Hematopoietic multipotent progenitor cell treated with erythropoietin and hydrocortisone succinate and interleukin-3 and kit ligand, for 17 days (in vitro differentiated cells): Measurements from ENCODE around the gene ACAD10.
A peak's percentile ranks its signal among the peaks of the same experiment; 100 is the strongest.
"Not testable (repeated sequence)": the region's sequence is repeated elsewhere in the genome, so short reads cannot be mapped to it uniquely, and the experiment has no call there.

Experiments used
- DNase-seq: peaks from one replicate; pipeline ENCODE4 v3.0.0-alpha.2; 2015; ENCODE audit warnings: low spot score

Gene ACAD10

DNA sequence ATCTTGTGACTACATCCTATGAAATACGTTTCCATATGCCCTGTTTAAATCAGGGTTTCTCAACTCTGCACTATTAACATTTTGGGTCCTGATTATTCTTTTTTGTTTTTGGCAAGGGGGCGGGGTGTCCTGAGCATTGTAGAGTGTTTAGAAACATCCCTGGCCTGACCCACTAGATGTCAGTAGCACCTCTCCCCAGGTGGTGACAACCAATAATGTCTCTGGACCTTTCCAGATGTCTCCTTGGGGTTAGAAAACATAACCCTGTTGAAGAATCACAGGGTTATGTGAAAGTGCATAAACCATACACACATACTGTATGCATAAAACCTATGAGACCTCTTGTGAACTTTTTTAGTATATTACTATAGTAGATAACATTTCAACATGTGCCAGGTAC lies 1.4 kb downstream of the ACAD10 start:
- no peak for DNase-seq

DNA sequence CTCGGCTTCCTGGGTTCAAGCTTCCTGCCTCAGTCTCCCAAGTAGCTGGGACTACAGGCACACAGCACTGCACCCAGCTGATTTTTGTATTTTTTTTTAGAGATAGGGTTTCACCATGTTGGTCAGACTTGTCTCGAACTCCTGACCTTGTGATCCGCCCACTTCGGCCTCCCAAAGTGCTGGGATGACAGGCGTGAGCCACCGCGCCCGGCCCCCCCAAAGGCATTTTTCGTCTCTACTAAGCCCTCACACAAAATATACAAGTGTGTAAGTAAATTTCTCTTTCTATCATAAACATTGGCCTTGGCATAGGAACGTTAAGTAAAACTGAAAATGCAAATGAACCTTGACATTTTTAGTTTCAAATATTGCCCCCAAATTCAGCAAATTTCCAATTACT lies 2.1 kb downstream of the ACAD10 start:
- no peak for DNase-seq

DNA sequence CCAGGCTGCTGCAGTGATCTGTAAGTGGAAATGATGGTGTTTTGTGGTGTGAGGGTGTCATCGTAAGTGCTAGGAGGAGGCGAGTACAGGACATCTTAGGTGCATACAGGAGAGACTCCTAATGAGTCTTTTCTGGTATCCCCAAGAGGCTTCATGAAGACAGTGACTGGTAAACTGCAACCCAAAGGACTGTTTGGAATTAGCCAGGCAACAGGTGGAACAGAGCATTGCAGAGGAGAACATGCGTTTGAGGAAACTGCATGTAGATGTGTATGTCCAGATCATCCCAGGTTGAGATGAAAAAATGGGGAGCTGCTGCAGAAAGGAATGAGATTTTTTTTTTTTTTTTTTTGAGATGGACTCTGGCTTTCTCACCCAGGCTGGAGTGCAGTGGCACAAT lies 5.4 kb downstream of the ACAD10 start:
- no peak for DNase-seq

DNA sequence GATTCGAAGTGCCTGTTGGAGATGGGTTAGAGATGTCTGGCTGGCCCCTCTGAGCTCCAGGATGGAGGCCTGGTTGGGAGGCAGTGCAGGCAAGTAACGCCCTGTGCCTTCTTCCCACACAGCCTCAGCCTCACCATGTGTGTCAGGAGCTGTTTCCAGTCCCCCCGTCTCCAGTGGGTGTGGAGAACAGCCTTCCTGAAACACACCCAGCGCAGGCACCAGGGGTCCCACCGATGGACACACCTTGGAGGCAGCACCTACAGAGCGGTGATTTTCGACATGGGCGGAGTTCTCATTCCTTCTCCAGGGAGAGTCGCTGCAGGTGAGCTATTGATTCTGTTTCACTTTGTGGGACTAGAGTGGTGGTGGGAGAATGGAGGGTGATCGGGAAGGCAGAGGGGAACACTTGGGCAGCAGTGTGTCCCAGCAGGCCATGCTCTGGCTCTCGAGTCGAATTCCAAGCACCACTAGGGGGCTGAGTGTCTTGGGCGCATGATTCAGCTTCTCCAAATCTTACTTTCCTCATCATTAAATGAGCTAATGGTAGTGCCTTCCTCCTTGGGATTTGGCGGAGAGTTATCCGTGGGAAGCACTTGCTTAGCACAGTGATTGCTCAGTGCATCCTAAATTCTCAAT lies 6.8 kb downstream of the ACAD10 start:
- DNase-seq, result no peak

DNA sequence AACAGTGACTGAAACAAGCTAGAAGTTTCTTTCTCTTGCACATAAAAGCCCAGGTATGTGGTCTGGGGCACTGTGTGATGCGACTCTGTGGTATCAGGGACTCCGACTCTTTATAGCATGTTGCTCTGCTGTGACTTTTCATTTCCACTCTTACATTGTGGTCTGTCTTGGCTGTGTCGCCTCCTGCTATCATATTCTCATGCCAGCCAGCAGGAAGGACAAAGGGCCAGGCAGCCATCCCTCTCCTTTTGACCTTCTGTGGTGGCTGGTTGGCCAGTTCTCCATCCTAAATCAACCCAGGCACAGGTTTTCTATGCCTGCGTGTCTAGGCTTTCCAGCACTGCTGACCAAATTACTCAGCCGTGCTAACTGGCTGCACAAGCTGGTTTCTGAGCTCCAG lies 8.0 kb downstream of the ACAD10 start:
- DNase-seq, result no peak

DNA sequence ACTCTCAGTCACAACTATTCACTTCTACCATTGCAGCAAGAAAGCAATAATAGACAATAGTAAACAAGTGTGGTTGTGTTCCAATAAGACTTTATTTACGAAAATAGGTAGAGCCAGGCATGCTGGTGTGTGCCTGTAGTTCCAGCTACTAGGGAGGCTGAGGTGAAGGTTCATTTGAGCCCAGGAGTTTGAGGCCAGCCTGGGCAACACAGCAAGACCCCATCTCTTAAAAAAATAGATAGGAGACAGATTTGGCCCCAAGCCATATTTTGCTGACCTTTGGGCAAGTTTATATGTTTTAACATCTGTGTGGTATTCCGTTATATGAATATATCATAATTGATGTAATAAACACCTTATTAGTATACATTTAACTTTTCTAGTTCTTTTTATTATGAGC lies 14.1 kb downstream of the ACAD10 start:
- DNase-seq, result no peak

DNA sequence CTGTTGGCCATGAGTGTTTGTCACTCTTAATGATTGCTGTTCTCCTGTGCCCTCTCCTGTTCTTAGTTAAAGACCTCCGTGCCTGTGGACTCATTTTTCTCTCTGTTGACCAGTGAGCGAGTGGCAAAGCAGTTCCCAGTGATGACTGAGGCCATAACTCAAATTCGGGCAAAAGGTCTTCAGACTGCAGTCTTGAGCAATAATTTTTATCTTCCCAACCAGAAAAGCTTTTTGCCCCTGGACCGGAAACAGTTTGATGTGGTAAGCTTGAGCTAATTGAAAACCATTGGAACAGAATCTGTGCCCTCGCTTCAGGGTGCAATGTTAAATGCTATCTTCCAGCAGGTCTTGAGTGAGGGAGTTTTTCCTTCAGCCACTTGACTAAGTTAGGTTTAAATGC lies 19.8 kb downstream of the ACAD10 start:
- no peak for DNase-seq

DNA sequence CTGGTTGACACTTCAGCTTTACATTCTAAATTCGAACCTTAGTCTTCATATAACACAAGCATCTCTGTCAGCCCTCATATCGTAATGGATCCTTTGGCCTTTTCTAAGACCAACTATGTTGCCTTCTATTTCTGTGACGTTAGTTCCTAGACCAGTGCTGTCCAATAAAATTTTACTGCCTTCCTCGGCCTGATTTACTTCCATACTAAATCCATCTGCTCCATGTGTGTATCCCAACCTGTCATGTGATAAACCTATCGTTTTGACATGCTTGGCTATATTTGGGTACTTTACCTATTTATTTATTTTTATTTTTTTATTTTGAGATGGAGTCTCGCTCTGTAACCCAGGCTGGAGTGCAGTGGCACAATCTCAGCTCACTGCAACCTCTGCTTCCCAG lies 20.3 kb downstream of the ACAD10 start:
- DNase-seq, result no peak

DNA sequence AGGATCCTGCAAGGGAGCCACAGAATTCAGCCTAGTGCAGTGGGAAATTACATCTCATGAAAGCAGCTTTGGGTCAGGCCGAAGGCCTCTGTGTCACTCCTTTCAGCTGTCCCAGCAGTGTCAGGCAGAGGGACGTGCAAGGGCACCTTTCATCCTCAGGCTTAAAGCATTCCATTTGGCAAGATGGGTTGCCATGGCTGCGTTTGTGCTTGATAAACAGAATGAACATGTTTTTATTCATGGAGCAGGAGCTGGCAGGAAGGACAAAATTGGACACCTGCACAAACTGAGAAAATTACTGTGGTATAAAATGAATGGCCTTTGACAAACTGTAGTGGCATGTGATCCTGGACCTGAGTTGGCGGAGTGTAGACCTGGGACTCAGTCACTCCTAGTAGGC lies 29.4 kb downstream of the ACAD10 start:
- no peak for DNase-seq

DNA sequence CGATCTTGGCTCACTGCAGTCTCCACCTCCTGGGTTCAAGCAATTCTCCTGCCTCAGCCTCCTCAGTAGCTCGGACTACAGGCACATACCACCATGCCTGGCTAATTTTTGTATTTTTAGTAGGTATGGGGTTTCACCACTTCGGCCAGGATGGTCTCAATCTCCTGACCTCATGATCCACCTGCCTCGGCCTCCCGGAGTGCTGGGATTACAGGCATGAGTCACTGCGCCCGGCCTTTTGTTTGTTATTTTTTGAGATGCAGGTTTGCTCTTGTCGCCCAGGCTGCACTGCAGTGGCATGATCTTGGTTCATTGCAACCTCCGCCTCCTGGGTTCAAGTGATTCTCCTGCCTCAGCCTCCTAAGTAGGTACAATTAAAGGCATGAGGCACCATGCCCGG lies 33.5 kb downstream of the ACAD10 start:
- not testable (repeated sequence) for DNase-seq

DNA sequence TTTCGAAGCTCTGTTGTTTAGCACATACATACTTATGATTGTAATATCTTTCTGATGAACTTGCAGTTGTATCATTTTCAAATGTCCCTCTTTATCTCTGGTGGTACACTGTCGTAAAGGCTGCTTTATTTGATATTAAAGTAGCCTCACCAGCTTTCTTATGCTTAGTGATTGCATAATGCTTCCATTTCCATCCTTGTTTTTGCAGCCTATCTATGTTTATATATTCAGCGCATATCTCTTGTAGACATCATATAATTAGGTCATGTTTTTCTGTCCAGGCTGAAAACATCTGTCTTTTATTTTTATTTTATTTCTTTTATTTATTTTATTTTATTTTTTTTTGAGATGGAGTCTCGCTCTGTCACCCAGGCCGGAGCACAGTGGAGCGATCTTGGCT lies 34.6 kb downstream of the ACAD10 start:
- DNase-seq, result no peak

DNA sequence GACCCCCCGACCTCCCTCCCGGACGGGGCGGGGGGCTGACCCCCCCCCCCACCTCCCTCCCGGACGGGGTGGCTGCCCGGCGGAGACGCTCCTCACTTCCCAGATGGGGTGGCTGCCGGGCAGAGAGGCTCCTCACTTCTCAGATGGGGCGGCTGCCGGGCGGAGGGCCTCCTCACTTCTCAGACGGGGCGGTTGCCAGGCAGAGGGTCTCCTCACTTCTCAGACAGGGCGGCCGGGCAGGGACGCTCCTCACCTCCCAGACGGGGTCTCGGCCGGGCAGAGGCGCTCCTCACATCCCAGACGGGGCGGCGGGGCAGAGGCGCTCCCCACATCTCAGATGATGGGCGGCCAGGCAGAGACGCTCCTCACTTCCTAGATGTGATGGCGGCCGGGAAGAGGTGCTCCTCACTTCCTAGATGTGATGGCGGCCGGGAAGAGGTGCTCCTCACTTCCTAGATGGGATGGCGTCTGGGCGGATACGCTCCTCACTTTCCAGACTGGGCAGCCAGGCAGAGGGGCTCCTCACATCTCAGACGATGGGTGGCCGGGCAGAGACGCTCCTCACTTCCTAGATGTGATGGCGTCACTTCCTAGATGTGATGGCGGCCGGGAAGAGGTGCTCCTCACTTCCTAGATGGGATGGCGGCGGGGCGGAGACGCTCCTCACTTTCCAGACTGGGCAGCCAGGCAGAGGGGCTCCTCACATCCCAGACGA lies 38.0 kb downstream of the ACAD10 start:
- DNase-seq, result not testable (repeated sequence)

DNA sequence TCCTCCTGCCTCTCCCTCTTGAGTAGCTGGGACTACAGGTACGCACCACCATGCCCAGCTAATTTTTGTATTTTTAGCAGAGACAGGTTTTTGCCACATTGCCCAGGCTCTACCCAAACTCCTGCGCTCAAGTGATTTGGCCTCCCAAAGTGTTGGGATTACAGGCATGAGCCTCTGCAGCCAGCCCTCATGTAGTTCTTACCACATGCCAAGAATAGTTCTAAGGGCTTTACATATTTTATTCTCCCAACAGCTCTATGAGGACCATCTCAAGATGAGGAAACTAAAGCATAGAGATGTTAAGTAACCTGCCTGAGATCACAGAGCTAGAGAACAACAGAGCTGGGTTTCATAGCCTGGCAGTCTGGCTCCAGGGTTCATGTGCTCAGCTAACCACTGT lies 42.9 kb downstream of the ACAD10 start:
- DNase-seq, result no peak

DNA sequence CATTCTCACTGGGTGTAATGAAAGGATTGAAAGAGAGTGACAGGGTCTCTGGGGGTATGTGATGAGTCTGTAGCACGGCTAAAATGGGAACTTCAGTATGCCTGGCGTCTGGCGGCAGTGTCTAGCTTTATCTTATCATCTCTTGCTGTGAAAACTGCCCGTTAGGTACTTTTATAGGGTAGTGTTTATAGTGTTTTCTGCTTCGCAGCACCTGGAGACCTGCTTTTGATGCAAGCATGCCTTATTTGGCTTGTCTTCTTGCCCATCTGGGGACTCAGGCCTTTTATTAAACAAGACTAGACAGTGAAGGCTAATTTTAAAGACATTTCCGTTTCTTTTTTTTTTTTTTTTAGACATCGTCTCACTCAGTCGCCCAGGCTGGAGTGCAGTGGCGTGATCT lies 44.6 kb downstream of the ACAD10 start:
- no peak for DNase-seq

DNA sequence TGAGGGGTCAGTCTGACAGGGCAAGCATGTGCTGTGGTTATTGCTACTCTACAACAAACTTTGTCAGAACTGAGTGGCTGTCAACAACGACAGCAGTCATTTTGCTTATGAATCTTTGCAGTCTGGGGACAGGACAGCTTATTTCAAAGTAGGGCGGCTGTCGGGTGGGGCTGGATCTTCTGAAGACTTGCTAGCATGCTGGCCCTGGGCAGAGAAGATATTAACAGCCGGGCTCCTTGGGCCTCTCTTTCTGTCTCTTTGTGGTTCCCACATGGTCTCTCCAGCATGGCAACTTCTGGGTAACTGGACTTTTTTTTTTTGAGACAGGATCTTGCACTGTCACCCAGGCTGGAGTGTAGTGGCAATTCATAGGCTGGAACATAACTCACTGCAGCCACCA lies 46.9 kb downstream of the ACAD10 start:
- DNase-seq, result no peak

DNA sequence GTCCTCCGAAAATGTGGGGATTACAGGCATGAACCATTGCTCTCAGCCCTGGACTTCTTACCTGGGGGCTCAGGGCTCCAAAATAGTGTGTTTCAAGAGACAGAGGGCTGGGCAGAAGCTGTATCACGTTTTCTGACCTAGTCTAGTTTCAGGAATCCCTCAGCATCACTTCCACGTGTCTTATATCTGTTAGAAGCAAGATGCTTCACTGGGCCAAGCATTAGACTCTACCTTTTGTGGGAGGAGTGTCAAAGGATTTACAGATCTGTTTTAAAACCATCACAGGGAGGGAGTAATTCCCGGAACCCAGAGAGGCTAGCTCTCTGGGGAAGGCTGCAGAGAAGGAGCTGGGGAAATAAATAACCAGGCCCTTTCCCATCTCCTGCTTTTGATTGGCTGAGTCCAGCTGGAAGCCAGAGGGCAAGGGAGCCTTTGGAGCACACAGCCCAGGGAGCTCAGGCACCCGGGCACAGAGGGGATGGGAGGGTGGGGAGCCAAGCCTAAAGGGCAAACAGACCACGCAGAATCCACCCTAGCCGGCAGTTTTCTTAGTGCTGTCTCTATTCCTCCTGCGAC lies 47.6 kb downstream of the ACAD10 start:
- DNase-seq, result no peak

DNA sequence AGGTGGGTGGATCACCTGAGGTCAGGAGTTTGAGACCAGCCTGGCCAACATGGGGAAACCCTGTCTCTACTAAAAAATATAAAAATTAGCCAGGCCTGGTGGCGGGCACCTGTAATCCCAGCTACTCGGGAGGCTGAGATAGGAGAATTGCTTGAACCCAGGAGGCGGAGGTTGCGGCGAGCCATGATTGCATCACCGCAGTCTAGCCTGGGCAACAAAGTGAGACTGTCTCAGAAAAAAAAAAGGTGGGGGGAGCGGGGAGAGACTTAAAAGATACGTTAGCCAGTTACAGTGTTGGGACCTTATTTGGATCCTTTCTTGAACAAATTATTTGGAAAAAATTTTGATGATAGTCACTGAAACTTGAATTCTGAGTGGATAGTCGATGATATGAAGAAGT lies 53.7 kb downstream of the ACAD10 start:
- DNase-seq, result not testable (repeated sequence)

DNA sequence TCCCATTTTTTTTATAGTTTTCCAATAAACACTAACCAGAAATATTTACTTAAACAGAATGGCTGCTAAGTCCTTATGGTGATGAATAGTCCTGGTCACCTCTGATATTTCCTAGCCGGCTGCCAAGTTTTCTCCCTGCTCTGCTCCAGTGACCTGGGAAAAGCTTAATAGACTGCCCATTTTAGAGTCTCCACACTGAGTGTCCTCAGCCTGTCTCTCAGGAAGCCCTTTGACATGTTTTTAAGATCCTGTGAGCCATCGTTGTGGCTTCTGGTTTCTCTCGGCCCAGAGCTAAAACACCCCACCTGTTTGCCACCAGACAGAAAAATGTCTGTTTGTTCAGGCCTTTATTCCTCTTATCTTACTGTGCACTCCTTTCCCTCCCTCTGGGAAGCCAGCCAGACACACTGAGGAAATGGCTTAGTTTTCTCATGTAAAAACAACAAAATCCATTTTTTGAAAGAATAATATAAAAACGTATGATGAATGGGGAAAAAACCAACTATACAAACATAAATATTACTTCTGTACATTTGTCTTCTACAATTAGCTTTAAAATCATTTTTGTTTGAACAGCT lies 55.5 kb downstream of the ACAD10 start:
- peak; percentile 49 for DNase-seq

DNA sequence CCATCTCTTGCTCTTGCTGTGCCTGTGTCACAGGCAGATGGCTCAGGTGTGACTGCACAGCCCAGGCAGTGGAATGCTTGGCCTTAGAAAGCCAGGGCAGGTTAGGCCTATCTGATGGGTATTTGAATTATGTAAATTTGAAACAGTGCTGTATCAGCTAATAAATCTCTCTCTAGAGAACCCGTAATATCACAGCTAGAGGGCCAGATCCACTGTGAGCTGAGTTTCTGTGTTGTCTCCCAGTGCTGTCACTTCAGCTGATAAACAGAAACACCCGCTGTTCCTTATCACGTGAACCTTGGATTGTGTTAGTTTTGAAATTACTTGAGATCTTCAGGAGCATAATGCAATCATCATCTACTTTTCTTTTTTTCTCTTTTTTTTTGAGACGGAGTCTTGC lies 59.4 kb downstream of the ACAD10 start:
- no peak for DNase-seq

DNA sequence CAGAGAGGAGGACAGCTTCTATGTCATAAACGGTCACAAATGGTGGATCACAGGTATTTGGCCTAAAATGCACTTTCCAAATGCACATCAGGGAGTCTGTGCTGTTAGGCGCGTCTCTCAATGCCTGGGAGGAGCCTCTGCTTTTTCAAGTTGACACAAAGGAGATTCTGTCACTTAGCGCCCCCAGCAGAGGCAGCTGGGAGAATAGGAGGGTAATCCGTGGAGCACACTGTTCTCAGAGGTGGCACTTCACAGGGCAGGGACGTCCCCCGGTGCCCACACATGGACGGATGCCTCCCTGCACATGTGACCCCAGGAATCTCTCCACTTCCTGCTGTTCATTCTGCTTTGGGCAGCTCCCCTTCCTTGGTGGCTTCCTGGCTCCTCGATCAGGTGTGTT lies 61.5 kb downstream of the ACAD10 start:
- no peak for DNase-seq

DNA sequence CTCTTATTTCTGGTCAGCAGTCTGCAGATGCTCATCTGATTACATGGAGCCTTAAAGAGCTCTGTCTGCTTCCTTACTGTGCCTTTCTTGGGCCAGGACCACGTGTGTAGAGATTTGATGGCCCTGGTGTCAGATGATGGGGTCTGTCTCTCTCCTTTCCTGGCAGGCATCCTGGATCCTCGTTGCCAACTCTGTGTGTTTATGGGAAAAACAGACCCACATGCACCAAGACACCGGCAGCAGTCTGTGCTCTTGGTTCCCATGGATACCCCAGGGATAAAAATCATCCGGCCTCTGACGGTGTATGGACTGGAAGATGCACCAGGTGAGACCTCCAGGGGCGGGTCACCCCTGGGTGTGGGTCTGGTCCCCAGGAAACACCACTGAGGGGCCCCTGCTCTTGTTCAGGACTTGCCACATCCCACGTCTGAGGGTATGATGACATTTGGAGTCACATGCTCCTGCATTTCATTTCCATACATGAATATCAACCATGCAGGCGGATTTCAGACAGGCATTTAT lies 62.4 kb downstream of the ACAD10 start:
- DNase-seq, result no peak

DNA sequence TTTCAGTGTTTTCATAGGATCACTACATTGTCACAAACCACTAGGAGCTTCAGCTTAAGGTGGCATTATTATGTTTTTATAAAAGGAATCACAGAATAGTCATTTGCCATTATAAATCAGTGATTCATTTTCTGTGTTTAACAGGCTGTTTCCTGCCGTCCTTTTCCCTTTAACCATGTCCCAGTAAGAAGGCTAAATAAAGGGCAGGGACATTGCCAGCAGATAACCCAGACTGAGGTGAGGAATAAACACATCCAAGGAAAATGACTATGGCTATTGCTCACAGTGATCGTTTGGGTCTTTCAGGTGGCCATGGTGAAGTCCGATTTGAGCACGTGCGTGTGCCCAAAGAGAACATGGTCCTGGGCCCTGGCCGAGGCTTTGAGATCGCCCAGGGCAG lies 63.0 kb downstream of the ACAD10 start:
- no peak for DNase-seq

DNA sequence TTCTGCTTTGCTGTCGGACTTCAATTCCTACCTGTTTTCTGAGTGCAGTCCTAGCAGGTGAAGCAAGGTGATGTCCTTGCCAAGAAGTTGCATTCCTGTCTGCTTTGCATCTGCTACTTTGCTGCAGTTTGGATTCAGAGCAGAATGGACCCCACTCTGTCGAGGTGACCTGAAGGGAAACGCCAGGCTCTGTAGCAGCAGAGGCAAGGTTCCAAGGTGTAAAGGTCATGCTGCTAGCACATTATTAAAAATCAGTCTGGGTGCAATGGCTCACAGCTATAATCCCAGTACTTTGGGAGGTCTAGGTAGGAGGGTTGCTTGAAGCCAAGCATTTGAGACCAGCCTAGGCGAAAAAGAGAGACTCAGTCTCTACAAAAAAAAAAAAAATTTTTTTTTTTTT lies 63.5 kb downstream of the ACAD10 start:
- no peak for DNase-seq
